SK-MEL-5 (cell line): ENCODE results near the gene CHEK2. TPM values are rescaled to one million over a fixed set of nuclear protein-coding genes. Genes with fewer than 3 reads are reported as not detected.
"Not testable (repeated sequence)": the region's sequence is repeated elsewhere in the genome, so short reads cannot be mapped to it uniquely, and the experiment has no call there.

ENCODE experiments used
- DNase-seq: peaks from one replicate; pipeline ENCODE4 v3.0.0-alpha.2; 2016; ENCODE audit warnings: low read depth, low spot score
- in situ Hi-C: cut with HindIII; loops from 2 replicates; pipeline ENCODE4 v1.10.0; 2016; ENCODE audit warnings: low sequenced_read_pairs, high pct_unique_total_duplicates, low pct_unique_long_range_greater_than_20kb
- total RNA-seq: library from RNA; depleted of rRNA; stranded (reverse); fragments of >200 nt; shearing (Covaris generic); gene quantifications from 2 replicates; pipeline ENCODE4 v1.2.3, GENCODE V29; 2014

The CHEK2 gene
- total RNA-seq, 1 experiment from 2014 or later: 29.1 TPM

DNA sequence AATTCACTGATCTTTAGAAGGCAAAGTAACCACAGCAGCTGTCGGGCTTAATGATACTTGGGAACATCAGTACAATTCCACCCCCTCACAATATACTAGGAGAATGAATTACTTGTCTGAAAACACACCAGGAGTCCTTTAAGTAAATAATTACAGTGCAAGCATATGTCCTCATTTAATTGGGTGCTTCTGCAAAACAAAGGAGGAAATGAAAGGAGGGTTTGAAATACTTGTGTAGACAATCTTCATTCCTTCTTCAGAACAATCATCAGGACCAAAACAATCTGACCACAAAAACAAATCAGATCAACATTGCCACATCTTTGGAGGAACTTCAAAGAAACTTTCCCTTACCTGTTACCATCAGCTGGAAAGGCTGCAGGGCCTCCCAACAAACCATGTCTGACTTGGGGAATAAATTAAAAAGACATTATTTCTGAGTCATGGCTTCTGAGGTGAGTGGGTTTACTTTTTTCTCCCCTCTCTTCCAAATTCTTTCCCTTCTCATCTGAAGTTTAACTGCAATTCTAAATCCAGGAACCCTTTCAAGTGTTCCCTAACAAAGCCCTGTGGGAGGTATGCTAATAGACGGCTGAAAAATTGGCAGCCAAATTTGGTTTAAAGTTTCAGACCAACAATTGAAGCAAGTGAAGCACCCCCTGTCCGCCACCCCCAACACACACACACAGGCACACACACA, 18.4 kb upstream of the CHEK2 start:
- in situ Hi-C loops: no loop called here
- DNase-seq: no peak

GRCh38 chr22:28754512-28754911, 12.9 kb upstream of the CHEK2 start:
- in situ Hi-C loops, DNase-seq: not testable (repeated sequence)

DNA sequence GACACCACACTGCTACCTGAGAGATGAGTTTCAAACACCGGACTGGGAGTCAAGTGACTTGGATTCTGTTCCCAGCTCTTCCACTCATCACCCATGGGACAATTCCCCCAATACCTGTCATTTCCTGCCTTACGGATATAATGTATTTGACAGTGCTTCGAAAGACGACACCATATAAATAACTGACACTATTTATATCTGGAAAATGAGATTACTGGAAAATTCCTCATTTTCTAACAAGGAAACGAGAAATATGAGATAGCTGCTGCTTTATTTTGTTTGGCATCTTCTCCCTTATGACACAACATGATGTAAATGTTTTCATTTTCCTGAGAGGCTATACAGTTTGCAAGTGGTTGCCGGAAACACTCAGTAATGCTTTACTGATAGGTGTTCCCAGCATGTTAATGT, 8.9 kb upstream of the CHEK2 start:
- DNase-seq: no peak
- in situ Hi-C loops: no loop called here

- in situ Hi-C loops: no loop called here
- DNase-seq: no peak
Observed at GRCh38 chr22:28743852-28744251, 2.2 kb upstream of the CHEK2 start.

GRCh38 chr22:28742562-28742962, 942 bp upstream of the CHEK2 start:
- in situ Hi-C loops: no loop called here
- no peak for DNase-seq

DNA sequence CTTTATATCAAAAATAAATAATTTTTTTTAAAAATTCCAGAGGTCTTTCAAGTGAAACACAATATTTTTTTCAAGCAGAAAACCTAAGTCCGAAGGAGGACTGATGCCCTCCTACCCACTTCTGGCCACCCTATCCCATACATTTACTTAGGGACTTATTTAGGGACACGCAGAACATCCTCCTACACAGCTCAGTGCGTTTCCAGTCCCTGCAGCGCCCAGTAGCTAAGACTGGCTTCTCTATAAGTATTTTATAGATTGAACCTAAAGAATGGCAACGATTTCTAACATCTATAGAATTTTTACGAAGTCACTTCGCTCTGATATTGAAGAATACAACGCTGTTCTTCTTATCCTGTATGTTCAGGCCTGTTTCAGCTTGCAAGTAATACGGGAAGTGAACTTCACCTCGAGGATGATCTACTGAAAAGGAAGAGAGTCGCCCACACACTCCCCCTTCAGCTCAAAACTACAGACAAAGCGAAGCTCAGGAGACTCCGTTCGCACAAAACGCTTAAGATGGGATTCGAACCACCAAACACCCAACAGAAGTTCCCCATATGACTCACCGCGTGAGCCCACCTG, 328 bp downstream of the CHEK2 start:
- no peak for DNase-seq
- in situ Hi-C loops: no loop called here

- DNase-seq, in situ Hi-C loops: not testable (repeated sequence)
Observed at GRCh38 chr22:28738876-28739275, 2.7 kb downstream of the CHEK2 start.

DNA sequence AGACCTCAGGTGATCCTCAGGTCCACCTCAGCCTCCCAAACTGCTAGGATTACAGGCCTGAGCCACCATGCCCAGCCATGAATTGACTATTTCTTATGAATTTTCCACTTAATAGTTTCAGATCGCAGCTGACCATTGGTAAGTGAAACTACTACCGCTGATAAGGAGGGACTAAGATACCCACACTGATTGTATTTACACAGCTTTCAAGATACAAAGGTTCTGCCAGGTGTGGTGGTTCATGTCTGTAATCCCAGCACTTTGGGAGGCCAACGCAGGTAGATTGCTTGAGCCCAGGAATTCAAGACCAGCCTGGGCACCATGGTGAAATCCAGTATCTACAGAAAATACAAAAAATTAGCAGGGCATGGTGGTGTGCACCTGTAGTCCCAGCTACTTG, 3.9 kb downstream of the CHEK2 start:
- DNase-seq: no peak
- in situ Hi-C loops: no loop called here

DNA sequence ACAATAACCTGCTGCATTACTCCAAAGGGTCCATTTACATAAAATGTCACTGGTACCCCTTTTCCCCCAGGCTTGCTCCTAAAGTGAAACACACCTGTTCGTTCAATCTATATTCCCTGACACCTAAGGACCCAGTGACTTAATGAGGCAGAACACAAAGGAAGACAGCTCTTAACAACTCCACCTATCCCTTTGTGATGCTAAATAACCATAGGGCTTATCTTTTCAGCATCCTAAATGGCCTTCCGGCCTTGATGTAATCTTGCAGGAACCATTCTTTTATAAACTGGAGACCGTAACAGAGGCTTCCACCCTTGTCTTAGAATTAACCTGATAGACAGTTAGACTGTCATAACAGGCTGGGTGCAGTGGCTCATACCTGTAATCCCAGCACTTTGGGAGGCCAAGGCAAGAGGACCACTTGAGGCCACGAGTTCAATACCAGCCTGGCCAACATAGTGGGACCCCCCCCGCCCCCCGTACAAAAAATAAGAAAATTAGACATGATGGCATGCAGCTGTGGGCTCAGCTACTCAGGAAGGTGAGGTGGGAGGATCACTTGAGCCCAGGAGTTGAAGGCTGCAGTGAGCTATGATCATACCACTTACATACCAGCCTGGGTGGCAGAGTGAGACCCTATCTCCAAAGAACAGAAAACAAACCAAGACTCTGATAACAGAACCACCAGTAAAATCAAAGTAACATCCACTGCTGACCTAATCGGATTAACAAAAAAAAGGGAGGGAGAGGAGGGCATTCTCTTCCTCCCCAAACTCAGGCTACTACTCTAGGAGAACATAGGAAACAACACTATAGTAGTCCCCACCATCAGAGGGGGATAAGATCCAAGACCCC, 5.1 kb downstream of the CHEK2 start:
- no peak for DNase-seq
- in situ Hi-C loops: no loop called here

DNA sequence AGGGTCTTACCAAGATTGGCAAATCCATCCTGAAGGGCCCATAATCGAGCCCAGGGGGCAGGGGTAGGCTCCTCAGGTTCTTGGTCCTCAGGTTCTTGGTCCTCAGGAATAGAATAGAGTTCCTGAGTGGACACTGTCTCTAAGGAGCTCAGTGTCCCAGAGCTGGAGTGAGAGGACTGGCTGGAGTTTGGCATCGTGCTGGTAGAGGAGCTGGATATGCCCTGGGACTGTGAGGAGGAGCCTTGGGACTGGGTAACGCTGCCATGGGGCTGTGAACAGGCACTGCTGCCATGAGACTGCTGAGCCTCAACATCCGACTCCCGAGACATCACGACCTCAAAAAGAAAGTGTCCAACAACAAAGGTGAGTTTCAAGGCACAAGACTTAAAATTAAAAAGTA, 7.2 kb downstream of the CHEK2 start:
- in situ Hi-C loops: no loop called here
- no peak for DNase-seq

DNA sequence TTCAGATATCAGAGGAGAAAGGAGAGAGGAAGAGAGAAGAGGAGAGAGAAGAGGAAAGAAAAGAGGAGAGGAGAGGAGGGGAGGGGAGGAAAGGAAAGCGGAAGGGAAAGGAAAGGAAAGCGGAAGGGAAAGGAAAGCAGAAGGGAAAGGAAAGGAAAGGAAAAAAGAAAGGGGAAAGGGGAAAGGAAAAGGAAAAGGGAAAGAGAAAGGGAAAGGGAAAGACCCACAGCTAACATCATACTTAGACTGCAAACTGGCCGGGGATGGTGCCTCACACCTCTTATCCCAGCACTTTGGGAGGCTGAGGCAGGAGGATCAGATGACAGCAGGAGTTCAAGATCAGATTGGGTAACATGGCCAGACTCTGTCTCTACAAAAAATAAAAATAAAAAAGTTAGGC, 11.4 kb downstream of the CHEK2 start:
- DNase-seq: no peak
- in situ Hi-C loops: no loop called here

DNA sequence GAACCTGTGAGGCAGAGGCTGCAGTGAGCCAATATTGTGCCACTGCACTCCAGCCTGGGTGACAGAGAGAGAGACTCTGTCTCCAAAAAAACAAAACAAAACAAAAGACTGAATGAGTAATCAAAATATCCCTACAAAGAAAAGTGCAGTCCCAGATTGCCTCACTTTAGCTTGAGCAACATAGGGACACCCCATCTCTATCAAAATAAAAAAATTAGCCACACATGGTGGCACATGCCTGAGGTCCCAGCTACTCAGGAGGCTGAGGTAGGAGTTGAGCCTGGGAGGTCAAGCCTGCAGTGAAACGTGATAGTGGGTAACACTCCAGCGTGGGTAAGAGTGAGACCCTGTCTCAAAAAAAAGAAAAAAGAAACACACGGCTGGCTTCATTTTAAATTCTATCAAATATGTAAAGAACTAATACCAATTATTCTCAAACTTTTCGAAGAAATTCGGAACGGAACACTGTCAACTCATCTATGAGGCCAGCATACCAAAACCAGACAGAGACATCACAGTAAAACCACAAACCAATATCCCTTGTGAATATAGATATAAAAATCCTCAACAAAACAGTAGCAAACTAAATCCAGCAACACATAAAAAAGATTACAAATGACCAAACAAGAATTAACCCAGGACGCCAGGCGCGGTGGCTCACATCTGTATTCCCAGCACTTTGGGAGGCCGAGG, 12.9 kb downstream of the CHEK2 start:
- DNase-seq: no peak
- in situ Hi-C loops: no loop called here

- in situ Hi-C loops: no loop called here
- DNase-seq: no peak
Observed at GRCh38 chr22:28728002-28728401, 13.6 kb downstream of the CHEK2 start.

- DNase-seq: no peak
- in situ Hi-C loops: no loop called here
Observed at GRCh38 chr22:28718044-28718443, 23.6 kb downstream of the CHEK2 start.

DNA sequence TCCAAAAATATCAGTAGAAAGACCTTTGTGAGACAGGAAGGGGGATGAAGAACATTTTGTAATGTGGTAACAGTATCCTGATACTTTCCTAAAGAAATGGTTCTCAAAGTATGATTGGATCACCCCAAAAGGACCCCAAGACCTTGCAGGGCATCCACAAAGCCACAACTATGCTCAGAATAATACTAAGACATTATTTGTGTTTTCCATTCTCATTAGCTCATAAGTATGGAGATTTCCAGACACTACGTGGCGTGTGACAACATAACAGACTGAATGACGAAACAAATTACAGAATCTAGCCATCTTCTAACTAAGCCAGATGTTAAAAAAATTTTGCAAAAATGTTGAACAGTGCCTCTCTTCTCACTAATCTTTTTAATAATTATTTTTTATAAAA, 24.9 kb downstream of the CHEK2 start:
- in situ Hi-C loops: no loop called here
- DNase-seq: no peak

GRCh38 chr22:28715611-28716010, 26.0 kb downstream of the CHEK2 start:
- no peak for DNase-seq
- in situ Hi-C loops: no loop called here

DNA sequence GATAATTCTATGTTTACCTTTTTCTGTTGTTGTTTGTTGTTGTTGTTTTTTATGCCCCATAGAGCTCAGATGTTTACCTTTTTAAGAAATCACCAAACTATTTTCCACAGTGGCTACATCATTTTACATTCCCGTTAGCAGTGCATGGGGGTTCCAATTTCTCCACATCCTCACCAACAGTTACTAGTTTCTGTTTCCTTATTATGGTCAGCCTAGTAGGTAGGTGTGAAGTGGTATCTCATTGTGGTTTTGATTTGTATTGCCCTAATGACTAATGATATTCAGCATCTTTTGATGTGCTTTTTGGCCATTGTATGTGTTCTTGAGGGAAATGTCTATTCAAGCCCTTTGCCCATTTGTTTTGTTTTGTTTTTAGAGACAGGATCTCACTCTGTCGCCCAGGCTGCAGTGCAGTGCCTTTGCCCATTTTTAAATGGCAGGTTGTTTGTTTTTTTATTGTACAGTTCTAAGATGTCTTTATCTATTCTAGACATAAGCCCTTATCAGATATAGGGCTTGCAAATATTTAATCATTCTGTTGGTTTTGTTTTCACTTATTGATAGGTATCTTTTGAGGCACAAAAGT, 27.5 kb downstream of the CHEK2 start:
- no peak for DNase-seq

More for the DNA sequence above, 27.5 kb downstream of the CHEK2 start:
- in situ Hi-C loops: no loop called here
